GM21529 (cell line): ENCODE results near the gene MOB1B.

ENCODE experiments used
- ATAC-seq: cut with Tn5 transposase; IDR thresholded peaks from one replicate; pipeline ENCODE4 v1.9.1; 2021; ENCODE audit not compliant: unreplicated experiment

The MOB1B gene

GRCh38 chr4:70914000-70914399 lies 11.8 kb downstream of the MOB1B start:
- ATAC-seq: no peak

GRCh38 chr4:70914631-70915030 lies 12.5 kb downstream of the MOB1B start:
- no peak for ATAC-seq

GRCh38 chr4:70915036-70915815 lies 13.1 kb downstream of the MOB1B start:
- no peak for ATAC-seq

GRCh38 chr4:70915874-70916559 lies 13.8 kb downstream of the MOB1B start:
- no peak for ATAC-seq

- ATAC-seq: no peak
Measured at GRCh38 chr4:70920592-70920991, 18.4 kb downstream of the MOB1B start.

- no peak for ATAC-seq
Measured at GRCh38 chr4:70925418-70925817, 23.2 kb downstream of the MOB1B start.

- peak; percentile 88 for ATAC-seq
Measured at GRCh38 chr4:70925899-70926635, 23.9 kb downstream of the MOB1B start.

- peak; percentile 32 for ATAC-seq
Measured at GRCh38 chr4:70927502-70928137, 25.5 kb downstream of the MOB1B start.

- ATAC-seq: no peak
Measured at GRCh38 chr4:70930530-70931256, 28.5 kb downstream of the MOB1B start.

- no peak for ATAC-seq
Measured at GRCh38 chr4:70931347-70931746, 29.2 kb downstream of the MOB1B start.

- ATAC-seq: no peak
Measured at GRCh38 chr4:70932984-70933383, 30.8 kb downstream of the MOB1B start.

- ATAC-seq: no peak
Measured at GRCh38 chr4:70935038-70935695, 33.0 kb downstream of the MOB1B start.

GRCh38 chr4:70936200-70936787 lies 34.1 kb downstream of the MOB1B start:
- ATAC-seq: no peak

GRCh38 chr4:70938086-70938485 lies 35.9 kb downstream of the MOB1B start:
- ATAC-seq: no peak

- ATAC-seq: no peak
Measured at GRCh38 chr4:70940134-70940533, 38.0 kb downstream of the MOB1B start.

- ATAC-seq: peak; percentile 76
Measured at GRCh38 chr4:70943114-70943513, 40.9 kb downstream of the MOB1B start.

- ATAC-seq: no peak
Measured at GRCh38 chr4:70945046-70945445, 42.9 kb downstream of the MOB1B start.

GRCh38 chr4:70945452-70946055 lies 43.4 kb downstream of the MOB1B start:
- ATAC-seq: no peak

GRCh38 chr4:70946939-70947338 lies 44.8 kb downstream of the MOB1B start:
- no peak for ATAC-seq
